IPS-NIHi11 (cell line): ENCODE results near the gene ZNF337.

Experiments used
- DNase-seq: peaks from one replicate; pipeline ENCODE4 v3.0.0; 2012; ENCODE audit warnings: mixed read lengths, low spot score

ZNF337 gene

GRCh38 chr20:25629816-25630499 lies 66.7 kb downstream of the ZNF337 start:
- no peak for DNase-seq

- no peak for DNase-seq
Observed at GRCh38 chr20:25626779-25627178, 69.9 kb downstream of the ZNF337 start.

- no peak for DNase-seq
Observed at GRCh38 chr20:25624500-25624939, 72.1 kb downstream of the ZNF337 start.
